Testis (tissue), 3 donors: Measurements from ENCODE around the gene KCNK10. TPM values are rescaled to one million over a fixed set of nuclear protein-coding genes. Genes with fewer than 3 reads are reported as not detected.

Experiments
- DNase-seq: peaks from one replicate; pipeline ENCODE4 v3.0.0-alpha.2; 2019
- H3K27ac ChIP-seq, 2 donors: fragments of 200-600 bp; sonication (generic); one replicate each; pipeline ENCODE4 v1.5.1; 2019
- H3K27me3 ChIP-seq: fragments of 200-600 bp; sonication (generic); one replicate; pipeline ENCODE4 v1.5.1; 2019
- H3K36me3 ChIP-seq: fragments of 200-600 bp; sonication (generic); one replicate; pipeline ENCODE4 v1.5.1; 2017; ENCODE audit warnings: low read depth; ENCODE audit errors: missing control alignments
- H3K4me1 ChIP-seq: fragments of 200-600 bp; sonication (generic); one replicate; pipeline ENCODE4 v1.5.1; 2019
- H3K4me3 ChIP-seq, 2 donors: fragments of 200-600 bp; sonication (generic); one replicate each; pipeline ENCODE4 v1.5.1; 2017 to 2019
- H3K9me3 ChIP-seq: fragments of 200-600 bp; sonication (generic); one replicate; pipeline ENCODE4 v1.5.1; 2017
- CTCF ChIP-seq, 3 experiments: fragments of 450-650 bp in 2 of 3; fragments of 200-600 bp in 1 of 3; sonication (generic) in 1 of 3; IDR thresholded peaks; one replicate each; pipeline ENCODE4 v1.5.1; 2016 to 2019; ENCODE audit warnings: antibody characterized with exemption in 3 of 3, mild to moderate bottlenecking in 2 of 3, moderate library complexity in 1 of 3
- POLR2A ChIP-seq: fragments of 450-650 bp; IDR thresholded peaks from one replicate; pipeline ENCODE4 v1.6.1; 2017; ENCODE audit warnings: antibody characterized with exemption, mild to moderate bottlenecking, moderate library complexity
- WGBS, 2 donors: methylation state at CpG; one replicate each; pipeline ENCODE4 v1.1.5; 2018; 5-methylcytosine and 5-hydroxymethylcytosine counted together
- intact Hi-C: fragments of 100-400 bp; cut with DNase I; formaldehyde crosslinking; loops from one replicate; pipeline ENCODE4 v1.15.1; 2023; ENCODE audit warnings: low total_unique reads
- polyA plus RNA-seq: library from polyadenylated mRNA; stranded (reverse); fragments of 350-450 nt; fragmentation: Illumina TruSeq; extraction: RNeasy Lipid Tissue Mini Kit (QIAGEN cat#74804); gene quantifications from one replicate; pipeline ENCODE4 v1.2.3, GENCODE V29; 2014; ENCODE audit warnings: low read depth, low replicate concordance; ENCODE audit not compliant: insufficient read depth
- total RNA-seq, 2 donors: library from RNA; depleted of rRNA; stranded (reverse); fragments of >200 nt; gene quantifications; one replicate each; pipeline ENCODE4 v1.2.3, GENCODE V29; 2016

The KCNK10 gene
- total and polyA plus RNA-seq, 3 donors from 2014 or later, result 0.55 to 4.2 (median 1.6) TPM

GRCh38 chr14:88299865-88300530 is 23.1 kb downstream of the KCNK10 start:
- Histone ChIP-seq H3K9me3 (no peaks in the 10 kb centered on the region), H3K36me3 (no peaks in the 10 kb centered on the region), H3K27me3 (no peaks in the 10 kb centered on the region), H3K4me3 (no peak overlapping the region), H3K4me1 (no peaks in the 10 kb centered on the region), H3K27ac (no peak overlapping the region)
- intact Hi-C loops, result no loop called here
- TF ChIP-seq CTCF (IDR thresholded peaks at IDR 0.05) (no peak), POLR2A (no peak)
- DNase-seq, result no peak
- 75 to 76% methylated on average over 6 of the region's 6 CpGs for WGBS, 2 donors

- Histone ChIP-seq H3K27me3 (no peaks in the 10 kb centered on the region), H3K9me3 (no peaks in the 10 kb centered on the region), H3K36me3 (no peaks in the 10 kb centered on the region), H3K27ac (no peak overlapping the region), H3K4me3 (no peak overlapping the region), H3K4me1 (no peaks in the 10 kb centered on the region)
- TF ChIP-seq CTCF (IDR thresholded peaks at IDR 0.05) (no peak), POLR2A (no peak)
- DNase-seq, result no peak
- WGBS, 2 donors, result 60 to 61% methylated on average over 5 of the region's 5 CpGs
- intact Hi-C loops, result no loop called here
Observed at GRCh38 chr14:88297306-88297705, 25.8 kb downstream of the KCNK10 start.

- WGBS, 2 donors, result 69 to 76% methylated on average over 4 of the region's 4 CpGs
- intact Hi-C loops, result no loop called here
- TF ChIP-seq POLR2A, result no peak
- no peak for TF ChIP-seq CTCF (IDR thresholded peaks at IDR 0.05)
- H3K4me1 ChIP-seq, result no peaks in the 10 kb centered on the region
- H3K9me3 ChIP-seq, result no peaks in the 10 kb centered on the region
- H3K27me3 ChIP-seq, result no peaks in the 10 kb centered on the region
- H3K27ac ChIP-seq, result no peak overlapping the region
- DNase-seq, result no peak
- no peaks in the 10 kb centered on the region for H3K36me3 ChIP-seq
- H3K4me3 ChIP-seq, result no peak overlapping the region
Observed at GRCh38 chr14:88296351-88296750, 26.7 kb downstream of the KCNK10 start.

- Histone ChIP-seq H3K36me3 (no peaks in the 10 kb centered on the region), H3K9me3 (no peaks in the 10 kb centered on the region), H3K4me3 (no peak overlapping the region), H3K4me1 (no peaks in the 10 kb centered on the region), H3K27me3 (no peaks in the 10 kb centered on the region), H3K27ac (no peak overlapping the region)
- no peak for DNase-seq
- intact Hi-C loops, result no loop called here
- 88 to 95% methylated on average over 3 of the region's 3 CpGs for WGBS, 2 donors
- TF ChIP-seq POLR2A, result no peak
- no peak for TF ChIP-seq CTCF (IDR thresholded peaks at IDR 0.05)
Observed at GRCh38 chr14:88289996-88290395, 33.1 kb downstream of the KCNK10 start.

GRCh38 chr14:88289234-88289633 is 33.8 kb downstream of the KCNK10 start:
- Histone ChIP-seq H3K4me1 (no peaks in the 10 kb centered on the region), H3K27ac (no peak overlapping the region), H3K4me3 (no peak overlapping the region), H3K9me3 (no peaks in the 10 kb centered on the region), H3K36me3 (no peaks in the 10 kb centered on the region), H3K27me3 (no peaks in the 10 kb centered on the region)
- TF ChIP-seq POLR2A, result no peak
- DNase-seq, result no peak
- intact Hi-C loops, result no loop called here
